NCI-H510A (cell line): Measurements from ENCODE around the gene DIAPH3.

Experiments used
- DNase-seq: peaks from one replicate; lab custom pipeline; 2025; lab: John Stamatoyannopoulos, UW

DIAPH3 gene

DNA sequence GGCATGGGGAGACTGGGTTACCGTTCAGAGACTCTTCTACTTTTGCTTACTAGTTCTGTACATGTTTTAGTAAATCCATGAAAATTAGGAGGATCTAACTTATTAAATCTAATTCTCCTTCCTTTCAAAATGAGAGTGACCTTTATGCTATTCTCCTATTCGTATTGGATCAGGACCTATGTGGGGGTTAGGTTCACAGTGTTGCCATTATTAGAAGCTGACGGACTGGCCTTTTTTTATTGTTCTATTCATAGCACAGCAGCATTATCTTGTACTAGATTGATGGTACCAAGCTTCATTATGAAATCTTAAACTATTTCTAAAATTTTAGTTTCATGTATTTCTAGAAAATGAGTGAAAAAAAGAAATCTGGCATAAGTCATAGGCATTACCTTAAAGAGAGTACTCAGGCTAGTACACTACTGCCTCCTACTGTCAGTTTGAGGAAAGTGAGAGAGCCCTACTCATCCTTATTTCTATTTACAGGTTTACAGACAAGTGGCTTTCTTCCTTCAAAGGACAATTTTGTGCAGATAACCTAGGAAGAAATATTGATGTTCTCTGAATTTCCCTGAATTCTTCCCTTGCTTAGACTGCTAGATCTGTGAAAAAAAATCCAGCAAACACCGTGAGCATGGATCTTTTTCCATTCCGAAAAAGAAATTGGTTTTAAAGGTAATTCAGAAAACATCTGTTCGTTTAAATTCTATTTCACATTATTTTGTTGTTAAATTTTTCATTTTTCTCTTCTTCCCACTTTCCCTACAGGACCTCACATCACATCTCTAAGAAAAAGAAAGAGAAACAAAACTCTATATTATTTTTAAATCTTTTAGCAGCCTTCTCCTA is 485.5 kb downstream of the DIAPH3 start:
- DNase-seq, result no peak

- no peak for DNase-seq
Observed at GRCh38 chr13:59677430-59677829, 486.3 kb downstream of the DIAPH3 start.

- DNase-seq, result no peak
Observed at GRCh38 chr13:59674616-59675015, 489.1 kb downstream of the DIAPH3 start.

- no peak for DNase-seq
Observed at GRCh38 chr13:59673286-59673685, 490.4 kb downstream of the DIAPH3 start.

GRCh38 chr13:59672445-59672844 is 491.3 kb downstream of the DIAPH3 start:
- DNase-seq, result no peak

DNA sequence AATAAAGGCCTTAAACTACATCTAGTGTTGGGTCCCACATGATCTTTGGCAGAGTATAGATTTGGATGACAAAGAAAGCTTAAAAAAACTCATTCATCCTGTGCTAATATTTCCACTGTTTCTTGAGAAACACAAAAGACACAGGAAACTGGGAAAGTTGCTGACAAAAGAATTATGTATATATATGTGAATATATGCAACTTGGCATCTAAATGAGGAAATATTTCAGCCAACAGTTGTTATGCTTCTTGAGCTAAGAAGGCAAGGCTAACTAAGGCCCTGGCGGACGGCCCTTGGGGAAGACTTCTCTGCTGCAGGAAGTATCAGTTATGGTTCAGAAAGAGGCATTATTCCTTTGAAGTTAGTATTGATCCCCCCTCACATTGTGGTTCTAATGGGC is 491.8 kb downstream of the DIAPH3 start:
- no peak for DNase-seq

- no peak for DNase-seq
Observed at GRCh38 chr13:59666504-59666903, 497.2 kb downstream of the DIAPH3 start.

- no peak for DNase-seq
Observed at GRCh38 chr13:59665732-59666131, 498.0 kb downstream of the DIAPH3 start.

- no peak for DNase-seq
Observed at GRCh38 chr13:59665184-59665583, 498.5 kb downstream of the DIAPH3 start.

GRCh38 chr13:59664586-59664985 is 499.1 kb downstream of the DIAPH3 start:
- DNase-seq, result no peak

DNA sequence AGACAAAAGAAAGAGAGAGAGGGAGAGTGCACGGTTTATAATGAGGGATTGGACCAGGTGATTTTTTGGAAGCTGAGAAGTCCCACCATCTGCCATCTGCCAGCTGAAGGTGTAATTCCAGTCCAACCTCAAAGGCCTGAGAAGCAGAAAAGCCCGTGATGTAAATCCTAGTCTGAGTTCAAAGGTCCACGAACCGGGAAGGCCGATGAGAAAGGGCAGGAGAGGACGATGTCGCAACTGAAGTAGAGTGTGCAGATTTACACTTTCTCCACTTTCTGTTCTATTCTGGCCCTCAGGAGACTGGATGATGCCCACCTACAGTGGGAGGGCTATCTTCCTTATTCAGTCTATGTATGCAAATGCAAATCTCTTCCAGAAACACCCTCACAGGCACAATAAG is 500.0 kb downstream of the DIAPH3 start:
- DNase-seq, result no peak

DNA sequence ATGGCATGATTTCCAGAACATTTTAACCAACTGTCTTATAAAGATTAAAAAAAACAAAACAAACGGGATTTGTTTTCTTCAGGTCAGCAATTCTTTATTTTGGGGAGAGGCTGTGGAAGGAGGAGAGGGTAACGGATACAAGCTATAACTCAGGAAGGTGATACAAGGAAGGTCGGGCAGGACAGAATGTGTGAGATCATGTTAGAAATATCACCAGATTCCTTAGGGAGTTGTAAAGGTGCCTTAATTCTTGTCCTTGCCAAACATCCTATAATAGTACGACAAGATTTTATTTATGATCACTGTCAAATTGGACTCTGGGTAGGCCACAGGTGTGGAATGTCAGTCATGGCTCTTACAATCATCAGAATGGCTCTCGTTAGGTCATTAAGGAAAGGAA is 503.1 kb downstream of the DIAPH3 start:
- no peak for DNase-seq

DNA sequence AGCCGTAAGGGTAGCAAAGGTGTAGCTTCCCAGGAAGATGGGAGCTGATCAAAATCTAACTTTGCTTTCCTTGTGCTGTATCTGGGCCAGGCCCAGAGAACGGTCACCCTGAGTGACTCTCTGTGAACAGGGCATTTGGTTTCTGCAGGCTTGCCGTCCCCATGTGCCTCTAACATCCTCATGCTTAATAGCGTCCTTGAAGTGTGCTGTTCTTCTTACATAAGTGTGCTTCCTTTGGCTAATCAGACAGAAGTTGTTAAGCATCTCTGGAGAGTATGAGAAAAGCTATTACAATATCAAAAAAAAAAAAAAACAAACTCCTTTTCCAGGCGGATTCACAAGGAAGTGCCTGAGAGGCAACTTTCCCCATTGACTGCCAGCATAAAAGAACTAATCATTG is 503.7 kb downstream of the DIAPH3 start:
- no peak for DNase-seq

DNA sequence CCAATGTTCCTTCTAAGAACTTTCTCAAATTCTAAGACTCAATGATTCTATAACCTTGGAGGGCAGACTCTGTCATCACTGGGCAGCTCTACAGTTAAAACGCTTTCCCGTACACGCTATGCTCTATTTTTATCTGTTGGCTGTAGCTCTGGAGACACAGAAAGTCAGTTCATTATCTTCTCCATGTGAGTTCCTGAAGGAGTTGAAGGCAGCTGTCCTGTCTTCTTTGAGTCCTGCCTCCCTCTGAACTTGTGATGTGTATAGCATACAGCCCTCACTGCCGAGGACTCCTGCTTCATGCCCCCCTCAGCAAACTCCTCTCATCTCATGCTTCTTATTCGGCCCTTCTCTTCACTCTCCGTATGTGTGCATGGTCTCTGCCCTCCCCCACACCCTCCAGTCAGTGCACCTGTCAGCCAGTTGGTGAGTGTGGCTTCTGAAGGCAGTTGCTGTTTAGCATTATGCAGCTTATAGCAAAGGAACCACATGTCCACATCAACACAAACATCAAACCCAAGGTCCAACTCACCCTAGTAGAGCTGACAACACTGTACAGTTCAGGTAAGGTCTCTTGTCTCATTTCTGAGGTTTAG is 504.9 kb downstream of the DIAPH3 start:
- DNase-seq, result no peak

GRCh38 chr13:59658027-59658737 is 505.5 kb downstream of the DIAPH3 start:
- no peak for DNase-seq

GRCh38 chr13:59653916-59654315 is 509.8 kb downstream of the DIAPH3 start:
- DNase-seq, result no peak

GRCh38 chr13:59651479-59651878 is 512.2 kb downstream of the DIAPH3 start:
- no peak for DNase-seq

DNA sequence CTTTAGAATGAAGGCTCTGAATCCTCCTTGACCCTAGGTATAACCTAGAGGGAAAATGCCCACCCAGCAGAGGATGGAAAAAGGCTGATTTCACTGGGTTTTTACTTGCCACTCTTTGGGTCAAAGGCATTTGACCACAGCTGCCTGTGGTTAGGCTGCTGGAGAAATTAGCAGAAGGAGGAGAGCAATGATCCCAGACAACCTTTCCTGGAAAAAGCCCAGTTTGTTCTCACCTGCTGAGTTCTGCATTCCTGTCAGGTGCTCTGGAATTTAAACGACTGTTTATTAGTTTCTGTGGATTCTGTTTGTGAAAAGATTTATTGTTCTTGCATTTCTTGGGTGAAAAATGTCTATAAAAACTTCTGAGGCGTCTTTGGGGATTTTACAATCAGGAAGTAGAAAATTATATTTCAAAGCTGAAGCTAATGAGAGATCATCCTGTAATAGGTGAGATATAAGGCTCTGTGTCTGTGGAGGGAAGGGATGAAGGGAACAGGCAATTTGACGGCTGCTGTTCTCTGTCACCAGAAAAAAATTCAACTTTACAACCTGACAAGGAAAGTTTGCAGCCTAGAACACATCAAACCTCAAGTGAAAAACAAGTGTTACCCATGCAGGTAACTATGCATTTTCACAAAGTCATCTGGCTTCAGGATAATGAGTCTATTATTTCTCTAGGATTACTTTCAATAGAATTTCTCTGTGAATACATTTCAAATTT is 519.7 kb downstream of the DIAPH3 start:
- no peak for DNase-seq

DNA sequence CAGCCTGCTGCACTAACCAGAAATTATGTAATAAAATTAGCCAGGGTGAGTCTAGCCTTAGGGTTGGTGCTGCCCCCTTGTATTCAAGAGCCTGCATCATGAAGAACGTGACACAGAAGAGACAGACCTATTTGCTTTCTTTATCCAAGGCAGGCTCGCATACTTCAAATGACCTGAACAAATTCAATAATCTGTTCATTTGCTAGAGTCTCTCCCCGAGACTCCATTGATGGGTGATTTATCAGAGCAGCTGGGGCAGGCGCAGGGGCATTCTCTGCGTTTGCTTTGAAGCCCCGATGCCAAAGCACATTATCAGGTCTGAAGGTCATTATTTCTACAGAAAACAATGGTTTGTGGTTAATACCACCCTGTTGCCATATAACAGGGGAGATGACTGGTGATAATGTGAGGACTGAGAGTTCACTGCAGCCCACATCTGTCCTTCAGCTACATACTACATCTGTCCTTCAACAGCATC is 520.3 kb downstream of the DIAPH3 start:
- DNase-seq, result no peak

DNA sequence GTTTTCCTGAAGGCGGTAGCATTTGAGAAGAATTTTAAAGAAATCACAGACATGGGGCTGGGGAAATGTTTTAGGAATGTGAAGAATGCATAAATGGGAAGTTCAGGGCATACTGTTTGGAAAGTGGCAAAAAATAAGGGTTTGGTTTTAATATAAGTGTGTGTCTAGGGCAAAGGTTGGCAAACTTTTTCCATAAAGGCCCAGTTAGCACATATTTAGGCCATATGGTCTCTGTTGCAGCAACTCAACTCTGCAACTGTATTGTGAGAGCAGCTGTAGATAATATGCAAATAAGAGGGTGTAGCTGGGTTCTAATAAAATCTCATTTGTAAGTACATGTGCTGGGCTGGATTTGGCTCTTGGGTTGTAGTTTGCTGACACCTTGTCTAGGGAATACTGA is 521.9 kb downstream of the DIAPH3 start:
- no peak for DNase-seq

DNA sequence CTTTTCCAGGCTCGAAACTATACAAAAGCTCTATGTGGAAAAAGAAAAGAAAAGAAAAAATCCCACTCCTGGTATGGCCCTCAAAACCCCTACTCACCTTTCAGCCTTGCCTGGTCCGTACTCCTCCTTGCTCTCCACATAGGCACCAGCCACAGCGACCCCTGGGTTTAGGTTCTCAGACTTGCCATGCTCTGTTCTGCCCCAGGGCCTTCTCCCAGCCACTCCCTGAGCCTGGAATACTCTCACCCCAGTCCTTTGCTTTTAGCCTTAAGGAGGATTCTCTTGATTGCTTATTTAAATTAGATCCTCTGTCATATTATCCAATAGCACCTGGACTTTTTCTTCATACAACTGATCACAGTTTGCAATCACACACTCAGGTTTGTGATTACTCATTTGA is 522.5 kb downstream of the DIAPH3 start:
- DNase-seq, result no peak

DNA sequence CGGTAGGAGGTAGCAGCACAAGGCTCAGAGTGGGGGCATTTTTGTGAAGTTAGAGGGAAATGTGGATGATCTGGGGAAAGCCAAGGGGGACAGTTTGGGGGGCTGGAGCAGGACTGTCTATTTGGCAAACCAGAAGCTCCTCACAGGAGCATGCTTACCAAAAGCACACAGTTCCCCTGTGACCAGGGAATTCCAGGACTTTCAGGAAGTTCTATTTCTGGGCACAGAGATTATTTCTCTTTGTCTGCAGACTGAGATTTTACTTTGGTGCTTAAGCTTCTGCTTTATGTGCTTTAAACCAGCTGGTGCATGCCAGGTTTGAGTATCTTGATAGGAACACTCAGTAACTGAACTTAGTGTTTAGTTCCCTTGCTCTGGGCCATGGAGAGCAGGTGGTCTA is 525.3 kb downstream of the DIAPH3 start:
- no peak for DNase-seq
